NCI-H146 treated with DMSO at 0.1 percent for 48 hours (cell line): Measurements from ENCODE around the gene MBOAT1.
"Not testable (repeated sequence)": the region's sequence is repeated elsewhere in the genome, so short reads cannot be mapped to it uniquely, and the experiment has no call there.

Experiments
- DNase-seq: peaks from one replicate; lab custom pipeline; 2025; ENCODE audit not compliant: unreplicated experiment; lab: John Stamatoyannopoulos, UW

Gene MBOAT1

DNA sequence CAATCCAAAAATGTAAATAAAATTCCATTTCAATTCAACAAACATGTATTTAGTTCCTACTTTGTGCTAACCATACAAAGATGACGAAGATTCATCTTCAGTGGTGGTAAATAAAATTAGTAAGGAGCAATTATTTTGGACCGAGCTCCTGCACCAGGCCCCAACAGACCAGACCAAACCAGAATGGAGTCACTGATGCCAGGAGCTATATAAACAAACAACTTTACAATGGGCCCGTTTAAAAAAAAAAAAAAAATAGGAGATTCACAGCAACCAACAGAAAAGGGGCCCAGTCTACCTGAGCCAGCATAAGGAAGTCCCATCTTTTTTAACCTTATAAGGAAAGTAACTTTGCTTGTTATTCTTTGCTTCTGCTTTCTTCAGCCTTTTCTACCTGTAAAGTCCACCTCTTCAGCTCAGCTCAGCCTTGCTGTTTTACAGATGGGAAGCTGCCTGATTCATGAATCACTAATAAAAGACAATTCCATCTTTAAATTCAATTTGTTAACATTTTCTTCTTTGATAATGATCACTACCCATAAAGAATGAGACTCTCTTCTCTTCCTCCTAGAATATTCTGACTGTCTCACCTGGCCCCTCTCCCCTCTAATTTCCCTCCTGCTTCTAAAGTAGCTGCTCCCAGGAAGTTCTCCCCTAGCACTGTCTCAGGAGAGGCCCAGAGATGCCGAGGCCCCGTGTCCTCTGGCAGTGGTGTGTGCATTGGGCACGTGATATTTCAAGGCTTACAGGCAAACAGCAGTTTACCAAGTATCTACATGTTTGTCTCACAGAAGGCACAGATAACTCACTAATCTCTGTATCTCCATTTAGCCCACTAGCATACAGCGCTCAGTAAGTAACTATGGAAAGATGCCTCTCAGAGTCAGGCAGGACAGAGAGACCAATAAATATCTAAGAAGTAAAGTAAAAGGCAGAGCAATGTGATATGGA lies 8.4 kb downstream of the MBOAT1 start:
- DNase-seq: no peak

DNA sequence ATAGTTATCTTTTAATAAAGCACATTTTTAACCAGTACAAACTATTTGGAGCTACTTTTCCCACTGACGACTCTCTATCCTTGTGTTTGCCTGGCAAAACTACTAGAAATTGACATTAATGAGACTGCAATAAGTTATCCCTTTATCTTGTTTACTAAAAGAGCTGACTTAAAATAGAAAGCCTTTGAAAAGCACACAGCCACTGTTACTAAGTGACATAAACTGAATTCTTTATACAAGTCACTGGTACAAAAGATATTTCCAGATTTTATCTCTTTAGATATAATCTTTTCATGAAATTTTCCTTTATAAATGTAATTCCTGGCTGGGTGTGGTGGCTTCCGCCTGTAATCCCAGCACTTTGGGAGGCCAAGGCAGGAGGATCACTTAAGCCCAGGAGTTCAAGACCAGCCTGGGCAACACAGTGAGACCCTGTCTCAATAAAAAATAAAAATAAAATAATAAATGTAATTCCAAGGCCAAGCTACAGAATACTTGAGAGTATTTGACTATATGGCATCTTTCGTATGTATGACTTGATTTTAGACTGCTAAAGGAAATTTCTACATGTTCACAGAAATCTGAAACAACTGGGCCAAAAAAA lies 9.5 kb downstream of the MBOAT1 start:
- no peak for DNase-seq

DNA sequence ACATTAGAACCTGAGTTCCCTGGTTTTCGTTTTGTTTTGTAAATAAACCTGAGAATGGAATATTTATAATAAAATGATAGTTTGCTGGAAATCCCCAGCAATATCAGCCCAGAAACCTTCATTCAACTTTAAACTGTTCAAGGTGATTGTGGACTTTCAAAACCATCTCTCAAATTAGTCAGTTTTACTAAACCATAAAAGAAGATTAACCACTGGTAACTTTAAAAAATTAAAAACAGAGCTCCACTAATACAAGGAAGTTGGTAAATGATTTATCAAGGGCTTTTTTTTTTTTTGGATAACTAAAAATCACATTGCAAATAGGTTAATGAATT lies 10.0 kb downstream of the MBOAT1 start:
- no peak for DNase-seq

DNA sequence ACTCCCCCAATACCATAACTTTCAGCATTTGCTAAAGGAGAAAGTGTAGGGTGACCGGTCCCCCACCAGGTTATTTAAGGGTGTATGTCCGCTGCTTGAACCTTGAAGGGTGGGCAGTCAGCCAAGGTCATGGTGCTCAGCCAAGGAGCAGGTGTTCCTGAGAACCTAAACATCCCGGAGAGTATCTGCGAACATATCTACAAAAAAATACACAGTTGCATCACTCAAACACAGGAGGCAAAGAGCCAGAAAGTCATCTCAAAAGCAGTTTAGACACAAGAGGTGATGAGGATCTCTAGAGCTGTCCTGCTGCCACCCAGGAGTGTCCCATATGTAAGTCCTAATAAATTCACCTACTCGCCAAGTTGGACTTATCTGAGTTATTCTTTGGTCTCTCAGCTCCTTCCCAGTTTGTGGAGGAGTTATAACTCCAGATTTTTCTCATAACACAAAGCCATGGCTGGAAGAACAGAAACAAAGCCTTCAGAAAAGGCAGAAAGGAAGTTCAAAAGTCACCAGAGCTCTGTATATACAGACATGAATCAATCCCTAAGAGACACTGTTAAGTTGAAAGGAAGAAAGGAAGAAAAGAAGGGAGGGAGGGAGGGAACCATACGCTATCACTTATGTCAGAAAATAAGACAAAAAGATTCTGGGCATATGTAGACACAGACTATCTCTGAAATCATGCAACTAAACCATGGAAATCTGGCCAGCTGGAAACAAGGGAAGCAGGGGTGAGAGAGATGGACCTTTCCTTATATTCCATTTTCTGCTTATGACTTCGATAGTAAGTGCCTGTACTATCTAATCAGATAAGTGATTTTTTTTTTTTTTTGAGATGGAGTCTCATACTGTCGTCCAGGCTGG lies 11.3 kb downstream of the MBOAT1 start:
- DNase-seq: no peak

DNA sequence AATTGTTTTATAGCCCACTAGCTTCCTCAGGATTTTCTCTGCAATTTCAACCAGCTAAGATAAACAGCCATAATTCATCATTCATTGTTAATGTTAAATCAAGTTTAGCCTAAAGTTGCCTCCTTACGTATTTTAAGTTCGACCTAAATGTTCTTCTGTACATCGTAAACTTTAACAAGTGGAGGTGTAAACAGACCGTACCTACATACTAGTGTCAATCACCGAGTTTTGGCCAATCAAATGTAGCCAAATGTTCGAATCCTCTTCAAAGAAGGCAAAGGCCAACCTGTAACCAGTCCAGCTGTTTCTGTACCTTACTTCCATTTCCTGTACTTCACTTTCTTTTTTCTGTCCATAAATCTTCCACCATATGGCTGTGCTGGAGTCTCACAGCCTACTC lies 13.5 kb downstream of the MBOAT1 start:
- no peak for DNase-seq

DNA sequence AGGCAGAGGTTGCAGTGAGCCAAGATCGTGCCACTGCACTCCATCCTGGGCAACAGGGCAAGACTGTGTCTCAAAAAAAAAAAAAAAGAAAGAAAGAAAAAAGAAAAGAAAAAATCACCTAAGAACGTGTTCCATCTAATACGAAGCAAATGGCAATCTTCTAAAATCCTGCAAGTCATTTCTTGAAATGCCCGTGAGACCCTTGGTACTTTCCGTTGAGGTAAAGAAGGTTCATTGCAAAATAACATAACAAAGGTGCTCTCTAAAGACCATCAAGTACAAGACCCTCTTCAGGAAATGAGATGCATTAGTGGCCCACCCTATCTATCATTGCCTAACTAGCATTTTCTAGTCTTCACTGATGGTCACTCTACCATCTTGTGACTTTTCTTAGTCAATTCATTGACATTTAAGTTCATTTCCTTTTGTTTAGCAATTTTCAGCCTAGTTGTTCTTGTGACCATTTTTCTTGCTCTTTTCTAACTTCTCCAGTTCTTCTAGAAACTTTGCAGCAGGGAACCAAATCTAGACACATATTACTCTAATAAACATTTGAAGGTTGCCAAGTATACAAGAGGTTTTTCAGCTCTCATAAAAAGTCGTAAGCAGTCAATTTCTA lies 14.0 kb downstream of the MBOAT1 start:
- DNase-seq: no peak

DNA sequence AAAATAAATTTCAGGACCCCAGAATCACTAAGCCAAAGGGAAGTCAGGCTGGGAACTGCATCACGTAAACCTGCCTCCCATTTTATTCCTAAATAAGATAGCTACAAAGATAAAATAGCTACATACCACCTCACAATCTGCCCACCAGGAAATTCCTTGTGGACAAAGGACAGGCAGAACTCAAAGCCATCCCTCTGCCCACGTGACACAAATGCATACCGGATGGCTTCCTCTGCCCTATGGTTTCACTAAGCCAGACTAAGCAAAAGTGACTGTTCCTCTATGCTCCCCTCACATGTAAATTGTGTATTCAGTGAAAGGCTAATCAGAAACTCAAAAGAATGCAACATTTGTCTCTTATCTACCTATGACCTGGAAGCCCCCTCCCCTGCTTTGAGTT lies 15.0 kb downstream of the MBOAT1 start:
- DNase-seq: no peak

DNA sequence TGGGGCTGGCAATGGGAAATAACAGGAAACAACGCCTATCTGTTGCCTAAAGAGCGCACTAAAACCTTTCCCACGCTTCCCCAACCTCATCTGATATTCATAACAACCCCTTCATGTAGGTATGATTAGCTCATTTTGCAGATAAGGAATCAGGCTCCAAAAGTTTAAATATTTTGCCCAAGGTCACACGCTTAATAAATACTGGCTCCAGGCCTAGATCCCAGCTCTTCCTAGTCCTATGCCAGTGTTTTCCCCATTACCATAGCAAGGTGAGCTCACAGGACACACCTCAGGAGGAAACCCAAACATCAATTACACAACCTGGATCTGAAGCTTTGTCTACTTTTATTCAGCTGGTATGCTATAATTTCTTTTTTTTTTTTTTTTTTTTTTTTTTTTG lies 19.6 kb downstream of the MBOAT1 start:
- no peak for DNase-seq

DNA sequence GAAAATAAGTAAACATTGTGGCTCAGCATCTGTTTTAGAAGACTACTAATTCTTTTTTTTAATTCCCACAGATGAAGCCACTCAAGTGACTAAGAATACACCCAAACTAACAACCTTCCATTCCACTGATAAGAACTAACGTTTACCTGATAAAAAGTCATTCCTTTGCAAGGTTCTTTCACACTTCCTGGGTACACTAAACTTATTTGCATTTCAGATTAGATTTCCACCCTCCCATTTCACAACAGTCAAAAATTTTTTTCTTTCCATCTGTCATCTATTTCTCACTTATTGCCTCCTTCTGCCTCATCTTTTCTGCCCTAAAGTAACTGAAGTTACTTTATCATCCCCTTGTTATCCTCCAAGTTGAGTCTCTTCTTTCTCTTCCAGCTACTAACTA lies 20.3 kb downstream of the MBOAT1 start:
- no peak for DNase-seq

DNA sequence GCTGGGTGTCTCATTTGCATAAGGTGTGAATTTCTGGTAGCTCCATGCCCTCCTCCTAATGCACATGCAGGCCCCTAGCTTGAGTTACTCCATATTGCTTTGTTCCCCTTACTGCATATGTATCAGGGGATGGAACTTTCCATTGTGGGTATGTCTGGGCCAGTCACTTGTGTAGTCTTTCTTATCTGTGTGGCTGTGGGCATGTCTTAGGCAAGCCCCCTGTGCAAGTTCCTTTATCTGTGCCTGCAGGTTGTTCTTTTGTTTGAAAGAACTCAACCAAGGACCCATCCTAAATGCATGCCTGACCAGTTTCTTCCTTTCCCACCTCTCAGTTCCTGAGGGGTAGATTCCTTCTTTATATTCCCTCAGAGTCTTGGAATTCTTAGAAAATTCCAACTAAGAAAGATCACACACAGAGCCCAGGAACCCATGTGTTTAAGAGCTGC lies 23.6 kb downstream of the MBOAT1 start:
- DNase-seq: no peak

DNA sequence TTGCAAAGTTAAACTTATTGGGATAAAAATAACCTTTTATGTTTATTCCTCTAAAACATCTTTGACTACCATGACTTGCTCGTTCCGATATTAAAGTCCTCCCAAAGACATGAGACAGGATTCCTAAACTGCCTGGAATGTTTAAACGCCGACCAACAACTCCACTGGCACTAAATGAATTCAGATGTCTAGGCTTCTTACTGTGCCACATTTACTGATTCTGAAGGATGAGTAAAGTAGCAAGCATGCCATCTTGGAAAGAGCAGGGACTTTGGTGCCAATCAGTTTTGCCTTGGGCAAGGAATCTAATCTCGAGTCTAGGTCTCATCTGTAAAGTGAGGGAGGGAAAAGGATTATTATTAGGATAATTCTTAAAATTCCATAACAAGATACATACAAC lies 25.3 kb downstream of the MBOAT1 start:
- DNase-seq: no peak

DNA sequence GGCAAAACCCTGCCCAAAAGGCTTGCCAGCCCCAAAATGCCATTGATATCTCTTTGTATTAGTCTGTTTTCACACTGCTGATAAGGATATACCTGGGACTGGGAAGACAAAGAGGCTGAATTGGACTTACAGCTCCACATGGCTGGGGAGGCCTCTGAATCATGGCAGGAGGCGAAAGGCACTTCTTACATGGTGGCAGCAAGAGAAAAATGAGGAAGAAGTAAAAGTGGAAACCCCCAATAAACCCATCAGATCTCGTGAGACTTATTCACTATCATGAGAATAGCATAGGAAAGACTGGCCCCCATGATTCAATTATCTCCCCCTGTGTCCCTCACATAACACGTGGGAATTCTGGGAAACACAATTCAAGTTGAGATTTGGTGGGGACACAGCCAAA lies 28.6 kb downstream of the MBOAT1 start:
- DNase-seq: no peak

DNA sequence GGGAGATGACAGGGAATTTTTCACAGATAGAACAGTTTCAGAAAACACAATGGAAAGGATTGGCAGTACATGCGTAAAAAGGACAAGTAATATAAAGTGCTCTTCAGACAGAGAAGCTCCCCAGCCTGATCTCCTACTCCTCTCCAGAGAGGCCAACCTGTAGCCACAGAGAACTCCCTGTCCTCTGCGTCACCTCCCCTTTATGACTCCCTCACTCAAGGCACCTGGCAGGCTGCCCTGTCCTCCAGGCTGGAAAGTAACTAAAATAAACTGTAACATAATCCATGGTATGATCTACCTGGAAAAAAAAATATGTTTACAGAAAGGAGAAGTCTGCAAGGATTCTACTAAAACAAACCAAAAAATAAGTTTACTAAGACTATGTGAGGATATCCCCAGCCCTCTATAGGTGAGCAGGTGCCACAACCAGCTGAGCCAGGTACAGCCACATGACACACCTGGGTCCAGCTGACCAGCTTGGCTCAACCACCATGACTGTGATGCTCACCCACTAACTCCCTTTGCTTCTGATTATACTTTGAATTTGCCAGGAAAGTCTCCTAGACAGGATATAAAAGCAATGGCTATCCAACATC lies 29.2 kb downstream of the MBOAT1 start:
- DNase-seq: no peak

DNA sequence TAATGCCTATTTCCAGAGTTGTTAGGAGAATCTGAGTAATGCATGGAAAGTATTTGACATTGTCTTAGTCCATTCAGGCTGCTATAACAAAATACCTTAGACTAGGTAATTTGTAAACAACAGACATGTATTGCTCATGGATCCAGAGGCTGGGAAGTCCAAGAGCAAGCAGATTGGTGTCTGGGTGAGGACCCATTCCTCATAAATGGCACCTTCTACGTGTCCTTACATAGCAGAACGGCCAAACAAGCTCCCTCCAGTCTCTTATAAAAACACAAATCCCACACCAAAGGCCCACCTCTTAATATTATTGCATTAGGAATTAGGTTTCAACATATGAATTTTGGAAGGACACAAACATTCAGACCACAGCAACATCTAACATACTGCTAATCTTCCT lies 30.2 kb downstream of the MBOAT1 start:
- DNase-seq: no peak

DNA sequence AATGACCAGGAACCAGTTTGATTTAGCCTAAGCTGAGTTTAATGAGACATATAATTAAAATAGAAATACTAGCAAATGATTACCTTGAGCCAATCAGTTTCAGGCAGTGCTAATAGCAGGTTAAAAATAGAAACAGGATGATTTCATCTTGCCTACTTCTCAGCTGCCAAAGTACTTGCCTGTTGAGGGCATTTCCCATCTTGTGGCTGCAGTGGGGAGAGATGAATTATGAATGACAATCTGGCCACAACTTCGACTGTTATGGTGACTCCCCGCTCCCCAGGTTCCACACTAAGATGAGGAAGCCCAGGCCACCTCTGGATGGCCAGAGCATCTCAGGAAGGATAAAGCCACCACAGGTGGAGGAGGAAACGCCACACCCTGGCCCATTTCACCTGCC lies 31.3 kb downstream of the MBOAT1 start:
- DNase-seq: no peak

DNA sequence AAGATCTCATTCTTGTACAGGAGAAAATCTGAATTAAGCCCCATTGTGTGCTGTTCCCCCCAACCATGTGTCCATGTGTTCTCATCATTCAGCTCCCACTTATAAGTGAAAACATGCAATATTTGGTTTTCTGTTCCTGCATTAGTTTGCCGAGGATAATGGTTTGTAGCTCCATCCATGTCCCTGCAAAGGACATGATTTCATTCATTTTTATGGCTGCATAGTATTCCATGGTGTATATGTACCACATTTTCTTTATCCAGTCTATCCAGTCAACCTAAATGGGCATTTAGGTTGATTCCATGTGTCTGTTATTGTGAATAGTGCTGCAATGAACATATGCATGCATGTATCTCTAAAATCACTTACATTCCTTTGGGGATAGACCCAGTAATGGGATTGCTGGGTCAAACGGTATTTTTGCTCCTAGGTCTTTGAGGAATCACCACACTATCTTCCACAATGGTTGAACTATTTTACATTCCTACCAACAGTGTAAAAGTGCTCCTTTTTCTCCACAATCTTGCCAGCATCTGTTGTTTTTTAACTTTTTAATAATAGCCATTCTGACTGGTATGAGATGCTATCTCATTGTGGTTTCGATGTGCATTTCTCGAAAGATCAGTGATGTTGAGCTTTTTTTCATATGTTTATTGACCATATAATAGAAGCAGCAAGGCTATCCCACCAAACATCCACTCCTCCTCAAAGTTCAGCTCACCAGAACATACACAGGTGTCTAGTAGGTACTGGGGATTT lies 32.8 kb downstream of the MBOAT1 start:
- not testable (repeated sequence) for DNase-seq

DNA sequence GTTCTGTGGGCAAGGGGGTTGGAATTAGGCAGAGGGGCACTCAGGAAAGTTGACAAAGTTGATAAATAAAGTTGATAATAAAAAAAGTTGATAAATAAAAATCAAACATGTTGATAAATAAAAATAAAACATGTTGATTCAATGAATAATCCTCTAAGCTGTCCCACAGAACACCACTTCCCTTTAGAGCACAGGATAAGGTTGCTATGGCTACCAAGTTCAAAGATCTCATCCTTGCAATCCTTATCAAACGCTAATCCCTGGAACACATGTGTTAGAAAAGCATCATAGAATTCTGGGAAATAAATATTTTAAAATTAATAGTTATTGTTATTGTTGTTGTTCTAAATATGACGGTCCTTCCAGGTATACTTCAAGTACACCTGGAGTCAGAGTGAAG lies 33.9 kb downstream of the MBOAT1 start:
- DNase-seq: no peak

DNA sequence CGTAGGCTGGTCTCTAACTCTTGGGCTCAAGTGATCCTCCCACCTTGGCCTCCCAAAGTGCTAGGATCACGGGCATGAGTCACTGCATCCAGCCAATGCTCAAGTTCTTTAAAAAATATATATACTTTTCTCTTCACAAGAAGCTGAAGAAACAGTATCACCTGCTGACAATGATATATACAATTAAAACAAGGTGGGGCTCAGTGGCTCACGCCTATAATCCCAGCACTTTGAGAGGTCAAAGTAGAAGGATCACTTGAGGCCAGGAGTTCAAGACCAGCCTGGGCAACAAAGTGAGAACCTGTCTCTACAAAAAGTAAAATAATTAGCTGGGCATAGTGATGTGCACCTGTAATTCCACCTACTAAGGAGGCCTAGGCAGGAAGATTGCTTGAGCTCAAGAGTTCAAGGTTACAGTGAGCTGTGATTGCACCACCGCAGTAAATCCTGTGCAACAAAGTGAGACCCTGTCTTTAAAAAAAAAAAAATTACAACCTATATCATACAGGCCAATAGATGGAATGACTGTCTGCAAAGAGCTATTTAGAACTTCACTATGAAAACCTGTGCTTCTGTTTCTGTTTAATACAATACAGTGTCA lies 36.4 kb downstream of the MBOAT1 start:
- DNase-seq: no peak

DNA sequence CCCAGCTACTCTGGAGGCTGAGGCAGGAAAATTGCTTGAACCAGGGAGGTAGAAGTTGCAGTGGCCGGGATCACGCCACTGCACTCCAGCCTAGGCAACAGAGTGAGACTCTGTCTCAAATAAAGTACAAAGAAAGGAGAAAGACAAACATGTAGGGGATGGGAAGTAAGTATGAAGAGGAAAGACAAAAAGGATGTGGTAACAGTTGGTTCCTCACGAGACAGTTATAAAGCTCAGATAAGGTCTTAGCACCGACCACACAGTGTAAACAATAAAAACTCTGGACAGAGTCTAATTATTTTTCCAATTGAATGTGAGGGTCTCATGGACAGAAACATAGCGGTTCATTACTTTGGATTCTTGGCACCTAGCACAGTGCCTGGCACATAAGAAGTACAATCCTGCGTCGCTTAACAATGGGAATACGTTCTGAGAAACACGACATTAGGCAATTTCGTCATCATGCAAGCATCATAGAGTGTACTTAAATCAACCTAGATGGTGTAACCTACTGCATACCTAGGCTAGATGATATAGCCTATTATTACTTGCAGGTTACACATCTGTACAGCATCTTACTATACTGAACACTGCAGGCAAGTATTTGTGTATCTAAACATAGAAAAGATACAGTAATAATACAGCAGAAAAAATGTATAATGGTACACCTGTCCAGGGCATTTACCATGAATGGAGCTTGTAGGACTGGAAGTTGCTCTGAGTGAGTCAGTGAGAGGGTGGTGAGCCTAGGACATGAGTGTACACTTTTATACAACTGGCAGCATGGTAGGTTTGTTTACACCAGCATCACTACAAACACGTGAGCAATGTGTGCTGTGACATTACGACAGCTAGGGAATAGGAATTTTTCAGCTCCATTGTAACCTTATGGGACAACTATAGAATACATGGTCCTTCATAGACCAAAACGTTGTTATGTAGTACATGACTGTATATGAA lies 38.2 kb downstream of the MBOAT1 start:
- no peak for DNase-seq
